Suprapubic skin (tissue), 4 donors: Measurements from ENCODE around the gene RASSF7. TPM values are rescaled to one million over a fixed set of nuclear protein-coding genes. Genes with fewer than 3 reads are reported as not detected.
"Not testable (repeated sequence)": the region's sequence is repeated elsewhere in the genome, so short reads cannot be mapped to it uniquely, and the experiment has no call there.

Experiments used
- DNase-seq, 2 donors: peaks; one replicate each; pipeline ENCODE4 v3.0.0-alpha.2; 2019; ENCODE audit warnings: low spot score in 2 of 2
- H3K27ac ChIP-seq: fragments of 200-600 bp; sonication (generic); one replicate; pipeline ENCODE4 v1.5.1; 2019
- H3K27me3 ChIP-seq: fragments of 200-600 bp; sonication (generic); one replicate; pipeline ENCODE4 v1.5.1; 2019
- H3K36me3 ChIP-seq: fragments of 200-600 bp; sonication (generic); one replicate; pipeline ENCODE4 v1.5.1; 2019
- H3K4me1 ChIP-seq: fragments of 200-600 bp; sonication (generic); one replicate; pipeline ENCODE4 v1.5.1; 2019
- H3K4me3 ChIP-seq: fragments of 200-600 bp; sonication (generic); one replicate; pipeline ENCODE4 v1.5.1; 2019; ENCODE audit warnings: mild to moderate bottlenecking
- H3K9me3 ChIP-seq: fragments of 200-600 bp; sonication (generic); one replicate; pipeline ENCODE4 v1.5.1; 2019
- CTCF ChIP-seq, 2 donors: fragments of 200-600 bp in 1 of 2; fragments of 450-650 bp in 1 of 2; sonication (generic) in 1 of 2; IDR thresholded peaks; one replicate each; pipeline ENCODE4 v1.5.1; 2016 to 2019; ENCODE audit warnings: antibody characterized with exemption in 2 of 2, mild to moderate bottlenecking in 1 of 2, moderate library complexity in 1 of 2
- EP300 ChIP-seq: sonication (generic); formaldehyde crosslinking; IDR thresholded peaks from one replicate; pipeline ENCODE4 v1.6.1; 2017; ENCODE audit warnings: antibody characterized with exemption
- POLR2A ChIP-seq, 2 donors: fragments of 450-650 bp; IDR thresholded peaks; one replicate each; pipeline ENCODE4 v1.6.1; 2017; ENCODE audit warnings: antibody characterized with exemption in 2 of 2, mild to moderate bottlenecking in 2 of 2, moderate library complexity in 2 of 2
- POLR2AphosphoS5 ChIP-seq, 3 donors: sonication (generic); formaldehyde crosslinking; IDR thresholded peaks; one replicate each; pipeline ENCODE4 v1.6.1; 2017; ENCODE audit warnings: antibody characterized with exemption in 3 of 3
- WGBS: methylation state at CpG from one replicate; pipeline ENCODE4 v1.1.5; 2018; 5-methylcytosine and 5-hydroxymethylcytosine counted together
- total RNA-seq, 4 donors: library from RNA; depleted of rRNA; stranded (reverse); fragments of >200 nt; gene quantifications; one replicate each; pipeline ENCODE4 v1.1.0, GENCODE V29; 2016

RASSF7 gene
- total RNA-seq, 4 donors from 2014 or later = 82.6 to 113 (median 87.0) TPM

GRCh38 chr11:573146-573759 is 12.5 kb downstream of the RASSF7 start:
- TF ChIP-seq POLR2AphosphoS5 (IDR thresholded peaks at IDR 0.05) = no peak
- no peak for TF ChIP-seq POLR2A (IDR thresholded peaks at IDR 0.05)
- TF ChIP-seq CTCF (IDR thresholded peaks at IDR 0.05) = no peak
- no peak for TF ChIP-seq EP300
- no peak overlapping the region for H3K4me3 ChIP-seq
- no peak overlapping the region for H3K27ac ChIP-seq
- WGBS = 88% methylated on average over 7 of the region's 16 CpGs
- no peaks in the 10 kb centered on the region for H3K27me3 ChIP-seq
- no peaks in the 10 kb centered on the region for H3K36me3 ChIP-seq
- no peaks in the 10 kb centered on the region for H3K9me3 ChIP-seq
- no peak for DNase-seq
- peaks cover 47% of the 10 kb centered on the region for H3K4me1 ChIP-seq

- peaks cover 52% of the 10 kb centered on the region for H3K4me1 ChIP-seq
- WGBS = 48% methylated on average over 14 of the region's 14 CpGs
- not testable (repeated sequence) for DNase-seq, H3K9me3 ChIP-seq, H3K27ac ChIP-seq, H3K27me3 ChIP-seq, H3K36me3 ChIP-seq
- H3K4me3 ChIP-seq = peak overlapping the region; percentile 95
Observed at GRCh38 chr11:574031-574570, 13.3 kb downstream of the RASSF7 start.

GRCh38 chr11:574632-575312 is 14.0 kb downstream of the RASSF7 start:
- Histone ChIP-seq H3K4me3 (peak overlapping the region; percentile 95), H3K27ac (peak overlapping the region; percentile 71), H3K27me3 (no peaks in the 10 kb centered on the region), H3K36me3 (no peaks in the 10 kb centered on the region), H3K9me3 (no peaks in the 10 kb centered on the region), H3K4me1 (peaks cover 52% of the 10 kb centered on the region)
- DNase-seq = no peak
- WGBS = 19% methylated on average over 25 of the region's 25 CpGs
- TF ChIP-seq CTCF (IDR thresholded peaks at IDR 0.05) (no peak), POLR2A (IDR thresholded peaks at IDR 0.05) (no peak), POLR2AphosphoS5 (IDR thresholded peaks at IDR 0.05) (no peak), EP300 (no peak)

GRCh38 chr11:575313-575995 is 14.7 kb downstream of the RASSF7 start:
- peak in 1 of 2 donors; percentile 86 for DNase-seq
- H3K36me3 ChIP-seq = no peaks in the 10 kb centered on the region
- H3K4me1 ChIP-seq = peaks cover 59% of the 10 kb centered on the region
- H3K9me3 ChIP-seq = no peaks in the 10 kb centered on the region
- H3K27ac ChIP-seq = peak overlapping the region; percentile 71
- no peaks in the 10 kb centered on the region for H3K27me3 ChIP-seq
- WGBS = 0% methylated on average over 39 of the region's 81 CpGs
- H3K4me3 ChIP-seq = peak overlapping the region; percentile 95
- no peak for TF ChIP-seq CTCF (IDR thresholded peaks at IDR 0.05)
- TF ChIP-seq POLR2AphosphoS5 (IDR thresholded peaks at IDR 0.05) = peak in 2 of 3 donors; percentile 31 to 34
- TF ChIP-seq EP300 = no peak
- no peak for TF ChIP-seq POLR2A (IDR thresholded peaks at IDR 0.05)

- Histone ChIP-seq H3K4me3 (peak within 1 kb of the TSS; percentile 95), H3K9me3 (no peaks in the 10 kb centered on the region), H3K27me3 (no peaks in the 10 kb centered on the region), H3K36me3 (no peaks in the 10 kb centered on the region), H3K4me1 (peaks cover 61% of the 10 kb centered on the region), H3K27ac (peak within 1 kb of the TSS; percentile 97)
- TF ChIP-seq CTCF (IDR thresholded peaks at IDR 0.05) = no peak
- TF ChIP-seq POLR2AphosphoS5 (IDR thresholded peaks at IDR 0.05) = peak in 2 of 3 donors; percentile 83 to 93
- no peak for TF ChIP-seq EP300
- peak; percentile 48 to 69 for TF ChIP-seq POLR2A (IDR thresholded peaks at IDR 0.05)
- WGBS = no CpG with 5 or more reads among the region's 99 CpGs
- DNase-seq = peak; percentile 98 to 99
Observed at GRCh38 chr11:575996-576768, 15.4 kb downstream of the RASSF7 start, which contains the start of gene PHRF1. Gene PHRF1 (plus strand): TSS chr11:576470. CDS start chr11:581513, 5,043 bp downstream.
